ENCODE results near the gene TMEM50A.
"Not testable (repeated sequence)": the region's sequence is repeated elsewhere in the genome, so short reads cannot be mapped to it uniquely, and the experiment has no call there.

The TMEM50A gene

DNA sequence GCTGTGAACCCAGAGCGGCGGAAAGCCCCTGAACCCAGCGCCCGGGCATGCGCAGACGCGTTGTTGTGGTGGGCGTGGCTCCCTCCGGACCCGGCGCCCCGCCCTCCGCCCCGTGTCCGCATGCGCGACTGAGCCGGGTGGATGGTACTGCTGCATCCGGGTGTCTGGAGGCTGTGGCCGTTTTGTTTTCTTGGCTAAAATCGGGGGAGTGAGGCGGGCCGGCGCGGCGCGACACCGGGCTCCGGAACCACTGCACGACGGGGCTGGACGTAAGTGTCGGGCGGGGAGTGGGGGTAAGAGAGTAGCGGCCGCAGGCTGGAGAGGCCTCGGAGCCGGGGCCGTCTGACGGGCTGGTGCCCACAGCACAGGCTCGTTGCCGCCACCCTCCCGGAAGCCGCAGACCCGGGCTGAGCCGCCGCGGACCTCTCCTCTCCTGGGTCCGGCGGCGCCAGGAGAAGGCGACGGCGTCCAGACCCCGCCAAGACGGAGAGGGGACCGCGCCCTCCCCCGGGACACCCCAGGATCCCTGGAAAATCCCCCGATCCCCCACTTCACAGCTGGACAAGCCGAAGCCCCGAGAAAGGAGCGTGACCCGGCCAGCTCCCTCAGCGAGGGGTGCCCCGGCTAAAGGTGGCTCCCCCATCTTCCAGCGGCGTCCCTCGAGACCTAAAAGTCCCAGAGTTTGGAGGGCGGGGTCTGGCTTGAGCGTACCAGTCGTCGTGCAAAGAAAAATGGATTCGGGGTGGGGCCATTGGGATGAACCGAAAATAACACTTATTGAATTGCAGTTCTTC is at the start of gene TMEM50A:
TMEM50A (plus strand) TSS at position 147 of the 794 bp plus-strand sequence. CDS start 2,153 bp downstream, outside the sequence.
- peak; percentile 98 for DNase-seq

DNA sequence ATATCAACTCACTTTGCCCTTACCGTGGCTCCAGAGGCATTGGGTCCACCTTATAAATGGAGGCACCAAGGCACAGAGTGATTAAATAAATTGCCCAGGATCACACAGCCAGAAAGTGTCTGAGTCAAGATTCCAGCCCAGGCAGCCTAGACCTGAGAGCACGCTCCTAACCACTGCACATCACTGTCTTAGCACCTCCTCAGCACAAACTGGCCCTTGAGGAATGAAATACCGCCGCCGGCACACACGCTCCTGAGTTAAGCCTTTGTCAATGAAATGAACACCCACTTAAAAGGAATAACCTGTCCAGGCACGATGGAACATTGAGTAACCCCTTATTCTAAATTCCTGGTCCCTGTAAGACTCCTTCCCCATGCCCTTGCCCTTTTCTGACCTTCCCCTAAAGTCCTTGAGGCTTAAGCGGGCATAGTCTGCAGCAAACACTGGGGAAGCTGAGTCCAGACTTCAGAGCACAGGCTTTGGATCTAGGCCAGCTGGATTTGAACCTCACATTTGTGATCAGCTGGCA is 49.5 kb upstream of the TMEM50A start:
- not testable (repeated sequence) for DNase-seq

DNA sequence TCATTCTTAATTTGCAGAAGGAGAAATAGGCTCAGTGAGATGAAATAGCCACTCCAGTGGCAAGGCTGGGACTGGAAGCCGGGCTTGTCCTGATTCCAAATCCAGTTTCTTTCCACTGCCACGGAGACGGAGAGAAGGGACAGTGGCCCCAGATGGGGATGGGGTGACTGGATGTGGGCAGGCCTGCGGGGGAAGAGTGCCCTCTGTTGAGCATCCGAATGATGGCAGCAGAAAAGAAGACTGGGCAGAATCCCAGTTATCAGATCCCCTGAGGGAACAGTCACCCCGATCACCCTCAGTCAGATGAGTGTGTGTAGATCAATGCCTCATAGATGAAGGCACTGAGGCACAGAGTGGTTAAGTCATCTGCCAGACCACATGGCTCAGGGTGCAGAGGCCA is 48.1 kb upstream of the TMEM50A start:
- DNase-seq: not testable (repeated sequence)

DNA sequence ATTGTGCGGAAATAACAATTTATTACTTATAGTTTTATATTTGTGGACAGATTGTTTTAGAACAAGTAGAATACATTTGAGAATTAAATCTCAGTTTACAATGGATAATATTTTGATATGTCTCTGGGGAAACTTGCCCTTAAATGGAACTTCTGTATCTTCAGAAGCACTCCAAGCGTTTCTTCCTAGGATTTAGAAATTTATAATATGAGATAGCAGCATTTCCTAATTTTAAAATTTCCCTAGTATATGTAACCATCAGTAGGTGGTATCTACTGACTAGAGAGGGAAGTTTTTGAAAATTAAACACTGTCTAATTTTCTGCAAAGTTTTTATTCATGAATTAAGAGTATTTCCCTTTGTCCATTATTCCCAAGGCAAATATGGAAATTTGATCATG is 44.7 kb upstream of the TMEM50A start:
- DNase-seq: not testable (repeated sequence)

DNA sequence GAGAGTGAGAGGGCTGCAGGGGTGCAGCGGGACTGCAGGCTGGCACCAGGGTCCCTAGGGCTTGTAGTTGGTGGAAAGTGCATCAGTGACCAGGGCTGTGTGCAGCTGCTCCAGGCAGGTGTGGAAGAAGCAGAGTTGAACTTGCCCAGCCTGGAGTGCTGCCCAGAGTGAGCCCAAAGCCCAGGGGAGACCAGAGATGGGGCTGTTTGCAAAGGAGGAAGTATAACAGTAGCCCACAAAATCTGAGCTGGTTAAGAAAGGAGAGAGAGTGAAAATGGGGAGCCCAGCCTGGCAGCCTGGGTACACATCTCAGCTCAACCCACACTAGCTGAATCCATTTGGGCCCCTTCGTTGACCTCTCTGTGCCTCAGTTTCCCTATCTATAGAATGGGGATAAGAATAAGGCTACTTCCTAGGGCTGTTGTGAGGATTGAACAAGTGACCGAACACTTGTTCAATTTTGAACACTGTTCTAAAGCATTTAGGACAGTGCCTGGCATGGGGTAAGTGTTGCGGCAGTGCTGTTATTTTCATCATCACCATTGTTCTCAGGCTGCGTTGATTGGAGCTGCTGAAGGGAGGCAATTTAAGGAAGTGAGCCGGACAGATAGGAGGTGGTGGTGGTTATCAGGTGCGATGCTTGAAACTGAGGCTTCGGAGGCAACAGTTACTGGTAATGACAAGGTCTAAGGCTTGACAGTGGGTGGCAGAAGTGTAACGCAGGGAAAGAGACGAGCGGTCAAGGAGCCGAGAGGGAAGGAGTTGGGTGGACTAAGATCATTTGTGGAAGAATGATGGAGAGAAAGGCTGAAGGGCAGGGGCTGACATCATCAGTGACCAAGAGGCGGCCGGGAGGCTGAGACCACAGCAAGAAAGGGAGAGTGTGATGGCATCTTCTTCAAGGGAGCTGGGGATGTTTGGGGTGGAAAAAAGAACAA is 43.0 kb upstream of the TMEM50A start:
- DNase-seq: not testable (repeated sequence)

DNA sequence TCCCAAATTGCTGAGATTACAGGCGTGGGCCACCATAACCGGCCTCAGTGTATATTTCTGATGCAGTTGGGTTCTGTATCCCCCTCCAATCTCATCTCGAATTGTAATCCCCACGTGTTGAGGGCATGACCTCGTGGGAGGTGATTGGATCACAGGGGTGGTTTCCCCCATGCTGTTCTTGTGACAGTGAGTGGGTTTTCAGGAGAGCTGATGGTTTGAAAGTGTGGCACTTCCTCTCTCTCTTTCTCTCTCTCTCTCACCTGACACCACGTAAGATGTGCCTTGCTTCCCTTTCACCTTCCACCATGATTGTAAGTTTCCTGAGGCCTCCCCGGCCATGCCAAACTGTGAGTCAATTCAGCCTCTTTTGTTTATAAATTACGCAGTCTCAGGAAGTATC is 41.6 kb upstream of the TMEM50A start:
- DNase-seq: not testable (repeated sequence)

DNA sequence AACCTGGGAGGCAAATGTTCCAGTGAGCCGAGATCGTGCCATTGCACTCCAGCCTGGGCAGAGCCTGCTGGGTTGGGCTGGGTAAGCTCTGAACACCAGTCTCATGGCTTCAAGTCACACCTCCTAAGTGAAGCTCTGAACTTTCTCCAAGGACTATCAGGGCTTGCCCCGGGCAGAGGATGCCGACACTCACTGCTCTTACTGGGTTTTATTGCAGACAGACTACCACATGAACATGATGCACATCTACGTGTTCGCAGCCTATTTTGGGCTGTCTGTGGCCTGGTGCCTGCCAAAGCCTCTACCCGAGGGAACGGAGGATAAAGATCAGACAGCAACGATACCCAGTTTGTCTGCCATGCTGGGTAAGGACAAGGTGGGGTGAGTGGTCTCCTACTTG is 37.4 kb upstream of the TMEM50A start:
- DNase-seq: not testable (repeated sequence)

DNA sequence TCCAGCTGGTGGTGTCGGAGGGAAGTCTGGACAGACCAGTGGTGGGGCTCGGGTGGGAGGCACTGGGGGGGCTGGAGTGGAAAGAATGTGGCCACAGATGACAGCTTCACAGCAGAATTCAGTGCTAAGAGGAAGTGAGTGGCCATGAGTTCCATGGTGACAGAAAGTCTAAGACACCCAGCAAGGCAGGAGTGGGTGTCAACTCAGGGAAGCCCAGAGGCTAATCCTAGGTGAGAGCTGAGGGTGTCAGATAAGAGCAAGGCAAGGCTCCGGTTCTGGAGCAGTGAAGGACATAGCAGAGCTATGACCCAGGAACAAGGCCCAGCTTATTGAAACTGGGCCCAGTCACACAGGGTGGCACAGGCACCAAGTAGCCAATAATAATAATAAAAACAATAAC is 35.8 kb upstream of the TMEM50A start:
- not testable (repeated sequence) for DNase-seq

DNA sequence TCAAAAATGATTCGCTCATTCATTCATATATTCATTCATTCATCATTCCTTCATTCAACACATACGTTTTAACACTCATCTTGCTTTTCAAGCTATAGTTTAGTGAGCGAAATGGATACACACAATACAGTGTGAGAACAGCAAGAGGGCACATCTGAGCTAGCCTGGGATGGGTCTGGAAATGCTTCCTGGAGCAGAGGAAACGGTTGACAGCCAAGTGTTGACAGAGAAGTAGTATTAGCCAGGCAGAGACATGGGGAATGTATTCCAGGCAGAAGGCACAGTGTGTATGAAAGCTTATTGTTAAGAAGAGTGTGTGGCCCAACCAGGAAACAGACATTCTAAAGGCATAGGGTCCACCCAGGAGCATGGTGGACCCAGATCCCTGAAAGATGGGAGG is 33.2 kb upstream of the TMEM50A start:
- DNase-seq: not testable (repeated sequence)

DNA sequence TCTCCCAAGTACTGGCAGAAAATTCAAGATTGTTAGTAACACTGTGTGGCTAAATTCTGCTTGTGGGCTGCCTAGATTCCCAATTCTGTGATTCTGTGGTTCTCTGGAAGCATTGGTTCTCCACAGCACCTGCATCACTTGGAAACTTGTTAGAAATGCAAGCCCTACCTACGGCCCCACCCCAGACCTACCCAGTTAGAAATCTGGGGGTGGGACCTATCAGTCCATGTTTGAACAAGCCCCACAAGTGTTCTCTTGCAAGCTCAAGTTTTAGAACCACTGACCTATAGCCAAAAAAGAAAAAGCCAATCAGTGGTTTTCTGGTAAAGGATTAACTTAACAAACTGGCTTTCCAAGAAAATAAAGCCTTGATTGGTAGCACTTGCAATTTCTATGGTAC is 30.0 kb upstream of the TMEM50A start:
- DNase-seq: not testable (repeated sequence)

DNA sequence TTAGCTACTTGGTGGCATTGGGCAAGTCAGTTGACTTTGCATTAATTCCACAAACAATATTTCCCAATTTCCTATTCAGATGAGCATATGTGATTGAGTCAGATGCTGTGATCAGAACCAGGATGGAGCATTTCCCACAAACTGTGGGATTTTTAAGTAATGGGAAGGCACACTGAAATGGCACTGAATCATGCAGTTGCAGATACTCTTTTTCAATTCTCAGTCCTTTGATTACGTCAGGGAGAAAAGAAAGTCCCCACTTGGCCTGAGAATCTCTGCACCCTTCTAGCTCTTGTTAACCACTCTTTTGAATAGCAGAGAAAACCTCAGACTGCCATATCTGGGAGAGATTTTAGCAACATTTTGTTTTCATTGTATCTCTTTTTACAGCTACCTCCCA is 29.0 kb upstream of the TMEM50A start:
- DNase-seq: not testable (repeated sequence)

DNA sequence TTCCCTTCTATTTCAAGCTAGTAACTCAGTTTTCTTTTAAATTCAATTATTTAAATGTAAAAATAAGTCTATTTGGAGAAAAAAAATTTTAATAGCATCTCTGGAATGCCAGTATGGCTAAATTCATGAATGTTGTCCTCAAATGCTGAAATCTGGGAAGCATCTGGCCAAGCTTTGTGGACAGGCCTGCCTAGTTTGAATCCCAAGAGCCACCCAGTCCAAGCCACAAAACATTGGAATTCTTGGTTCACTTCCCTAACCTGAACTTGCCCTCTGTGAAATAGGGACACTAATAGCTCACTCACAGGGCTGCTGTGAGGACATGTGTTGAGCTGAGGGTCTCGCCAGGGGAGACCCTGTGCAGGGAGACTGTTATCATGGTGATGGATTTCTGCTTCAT is 28.6 kb upstream of the TMEM50A start:
- not testable (repeated sequence) for DNase-seq

DNA sequence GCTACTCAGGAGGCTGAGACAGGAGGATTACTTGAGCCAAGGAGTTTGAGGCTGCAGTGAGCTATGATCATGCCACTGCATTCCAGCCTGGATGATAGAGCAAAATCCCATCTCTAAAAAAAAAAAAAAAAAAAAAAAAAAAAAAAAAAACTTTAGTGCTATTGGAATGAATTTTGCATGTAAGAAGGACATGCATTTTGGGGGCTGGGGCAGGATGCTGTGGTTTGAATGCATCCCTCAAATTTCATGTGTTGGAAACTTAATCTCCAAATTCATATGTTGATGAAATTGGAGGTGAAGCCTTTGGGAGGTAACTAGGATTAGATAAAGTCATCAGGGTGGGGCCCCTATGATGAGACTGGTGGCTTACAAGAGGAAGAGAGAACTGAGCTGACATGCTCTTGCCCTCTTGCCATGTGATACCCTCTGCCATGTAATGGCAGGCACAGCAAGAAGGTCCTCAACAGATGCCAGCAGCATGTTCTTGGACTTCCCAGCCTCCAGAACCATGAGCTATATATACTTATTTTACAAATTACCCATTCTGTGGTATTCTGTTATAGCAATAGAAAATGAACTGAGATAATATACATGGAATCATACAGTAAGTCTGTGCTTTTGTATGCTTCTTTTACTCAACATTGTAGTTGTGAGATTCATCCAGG is 25.2 kb upstream of the TMEM50A start:
- not testable (repeated sequence) for DNase-seq

DNA sequence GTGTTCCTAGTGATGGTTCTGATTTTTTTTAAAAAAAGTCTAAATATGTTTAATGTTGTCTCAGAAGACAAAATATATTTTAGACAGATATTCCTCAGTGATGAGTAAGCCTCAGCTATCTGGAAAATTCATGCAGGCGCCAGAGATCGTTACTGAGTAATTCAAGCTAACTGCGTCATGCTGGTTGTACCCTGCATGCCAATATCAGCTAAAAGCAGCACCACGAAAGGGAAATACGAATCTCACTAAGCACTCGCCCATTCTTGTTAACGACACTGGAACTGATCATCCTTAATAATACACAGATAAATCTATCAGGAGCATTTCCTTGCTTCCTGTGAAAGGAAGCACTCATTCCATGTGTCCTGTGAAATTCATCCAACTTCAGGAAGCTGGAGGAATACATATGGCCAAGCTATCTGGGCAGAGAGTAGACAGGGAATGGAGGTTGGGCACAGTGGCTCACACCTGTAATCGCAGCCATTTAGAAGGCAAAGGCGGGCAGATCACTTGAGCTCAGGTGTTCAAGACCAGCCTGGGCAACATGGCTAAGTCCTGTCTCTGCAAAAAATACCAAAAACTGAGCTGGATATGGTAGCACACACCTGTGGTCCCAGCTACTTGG is 17.7 kb upstream of the TMEM50A start:
- DNase-seq: not testable (repeated sequence)

DNA sequence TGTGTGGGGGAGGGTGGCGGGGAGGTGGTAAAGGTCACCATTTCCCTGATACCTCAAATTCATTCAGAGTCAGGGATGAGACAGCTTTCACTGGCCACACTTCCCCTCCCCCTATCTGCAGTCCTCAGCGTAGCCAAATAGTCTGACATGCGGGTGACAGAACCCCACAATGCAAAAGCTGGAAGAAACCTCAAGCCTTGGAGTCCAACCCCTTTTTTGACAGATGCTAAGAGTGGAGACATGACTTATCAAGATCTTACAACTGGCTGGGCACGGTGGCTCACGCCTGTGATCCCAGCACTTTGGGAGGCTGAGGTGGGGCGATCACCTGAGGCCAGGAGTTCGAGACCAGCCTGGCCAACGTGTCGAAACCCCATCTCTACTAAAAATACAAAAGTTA is 16.0 kb upstream of the TMEM50A start:
- not testable (repeated sequence) for DNase-seq

DNA sequence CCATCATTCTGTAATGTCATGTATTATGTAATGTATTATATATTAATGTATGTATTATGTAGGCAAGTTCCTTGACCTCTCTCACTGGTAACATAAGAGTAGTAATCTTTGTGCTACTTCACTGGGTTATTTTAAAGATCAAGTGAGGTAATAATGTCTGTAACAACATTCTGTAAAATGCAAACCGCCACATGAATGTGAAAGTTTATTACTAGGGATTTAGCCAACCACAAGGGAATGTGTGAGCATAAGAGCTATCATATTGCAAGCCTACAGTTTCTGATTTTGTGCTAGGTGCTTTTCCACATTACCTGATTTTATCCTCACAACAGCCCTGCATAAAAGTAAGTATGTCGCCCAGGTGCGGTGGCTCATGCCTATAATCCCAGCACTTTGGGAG is 13.7 kb upstream of the TMEM50A start:
- DNase-seq: not testable (repeated sequence)

DNA sequence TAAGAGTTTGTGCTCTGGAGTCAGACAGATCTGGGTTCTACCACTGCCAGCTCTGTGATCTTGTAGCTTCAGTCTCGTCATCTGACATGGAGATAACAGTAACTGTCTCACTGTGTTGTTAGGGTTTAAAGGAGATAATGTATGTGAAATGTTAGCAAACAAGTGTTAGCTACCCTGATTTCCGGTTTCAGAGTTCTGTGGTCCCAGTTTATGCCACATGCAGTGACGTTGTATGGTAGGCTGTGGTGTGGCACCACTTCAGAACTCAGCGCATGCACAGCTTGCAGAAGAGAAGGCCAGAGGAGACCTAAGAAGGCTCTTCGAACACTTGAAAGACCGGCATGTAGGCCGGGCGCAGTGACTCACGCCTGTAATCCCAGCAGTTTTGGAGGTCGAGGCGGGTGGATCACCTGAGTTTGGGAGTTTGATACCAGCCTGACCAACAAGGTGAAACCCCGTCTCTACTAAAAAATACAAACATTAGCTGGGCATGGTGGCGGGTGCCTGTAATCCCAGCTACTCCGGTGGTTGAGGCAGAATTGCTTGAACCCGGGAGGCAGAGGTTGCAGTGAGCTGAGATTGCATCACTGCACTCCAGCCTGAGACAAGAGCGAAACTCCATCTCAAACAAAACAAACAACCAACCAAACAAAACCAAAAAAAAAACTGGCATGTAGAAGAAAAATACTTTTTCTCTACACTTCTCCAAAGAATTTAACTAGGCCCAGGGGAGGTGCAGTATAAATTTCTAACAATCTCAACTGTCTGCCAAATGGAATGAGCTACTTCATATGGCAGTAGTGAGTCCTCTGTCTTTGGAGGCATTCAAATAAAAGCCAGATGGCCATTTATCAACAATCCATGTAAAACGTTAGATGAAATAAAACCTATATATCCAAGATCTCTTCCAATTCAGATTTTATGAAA is 10.0 kb upstream of the TMEM50A start:
- DNase-seq: not testable (repeated sequence)

DNA sequence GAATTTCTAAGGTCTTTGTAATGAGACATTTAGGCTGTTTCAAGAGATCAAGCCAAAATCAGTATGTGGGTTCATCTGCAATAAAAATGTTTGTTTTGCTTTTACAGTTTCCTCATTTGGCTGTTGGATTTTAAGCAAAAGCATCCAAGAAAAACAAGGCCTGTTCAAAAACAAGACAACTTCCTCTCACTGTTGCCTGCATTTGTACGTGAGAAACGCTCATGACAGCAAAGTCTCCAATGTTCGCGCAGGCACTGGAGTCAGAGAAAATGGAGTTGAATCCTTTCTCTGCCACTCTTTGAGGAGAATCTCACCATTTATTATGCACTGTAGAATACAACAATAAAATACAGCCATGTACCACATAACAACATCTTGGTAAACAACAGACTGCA is 9.3 kb upstream of the TMEM50A start:
- DNase-seq: not testable (repeated sequence)

DNA sequence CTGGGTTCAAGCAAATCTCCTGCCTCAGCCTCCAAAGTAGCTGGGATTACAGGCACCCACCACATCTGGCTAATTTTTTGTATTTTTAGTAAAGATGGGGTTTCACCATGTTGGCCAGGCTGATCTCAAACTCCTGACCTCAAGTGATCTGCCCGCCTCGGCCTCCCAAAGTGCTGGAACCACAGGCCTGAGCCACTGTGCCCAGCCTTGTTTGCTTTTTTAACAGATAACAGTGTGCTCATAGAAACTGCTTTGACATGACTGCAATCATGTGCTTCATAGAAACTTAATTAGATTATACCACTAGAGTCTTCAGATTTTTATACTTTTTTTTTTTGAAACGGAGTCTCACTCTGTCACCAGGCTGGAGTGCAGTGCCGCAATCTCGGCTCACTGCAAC is 8.8 kb upstream of the TMEM50A start:
- not testable (repeated sequence) for DNase-seq

DNA sequence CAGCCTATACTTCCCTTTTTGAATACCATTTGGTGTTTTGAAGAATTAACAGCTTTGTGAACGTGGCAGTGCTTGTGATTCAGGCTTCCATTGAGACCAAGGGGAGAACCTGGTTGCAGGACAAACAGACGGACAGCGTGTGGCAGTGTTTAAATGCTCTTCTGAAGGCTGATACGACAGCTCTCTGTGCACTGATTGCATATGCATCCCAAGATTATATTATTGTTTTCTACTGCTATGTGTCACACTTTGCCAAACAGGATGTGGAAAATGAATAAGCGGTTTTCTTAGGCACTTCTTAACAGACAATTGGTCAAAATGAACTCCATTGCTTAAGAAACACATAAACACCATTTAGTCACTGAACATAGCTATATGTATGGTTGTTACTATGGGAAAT is 8.2 kb upstream of the TMEM50A start:
- DNase-seq: not testable (repeated sequence)

DNA sequence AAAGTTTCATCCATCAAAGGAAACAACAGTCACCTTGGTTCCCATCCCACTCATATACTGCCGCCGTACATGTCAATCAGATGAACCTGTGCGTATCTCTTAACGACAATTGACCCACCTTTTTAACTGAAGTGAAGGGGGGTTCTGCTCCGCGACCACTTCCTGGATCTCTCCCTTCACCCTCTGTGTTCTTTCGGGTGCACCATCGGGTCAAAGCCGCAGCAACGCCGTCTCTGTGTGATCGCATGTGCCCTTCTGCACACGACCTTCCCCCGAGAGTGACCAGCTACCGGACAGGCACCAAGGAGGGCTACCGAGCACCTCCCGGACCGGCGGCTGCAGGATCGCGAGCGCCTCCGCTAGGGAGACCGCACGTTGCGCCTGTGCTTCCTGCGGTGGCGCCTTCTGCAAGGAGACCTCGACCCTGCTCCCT is 1.2 kb upstream of the TMEM50A start:
- peak; percentile 58 for DNase-seq

Data from retina (tissue), 1 donor.